Measurements from ENCODE around the gene ABCF2. TPM values are rescaled to one million over a fixed set of nuclear protein-coding genes. Genes with fewer than 3 reads are reported as not detected.

The ABCF2 gene
- total RNA-seq, 4 donors from 2014 or later, result 10.0 to 30.8 (median 27.8) TPM

GRCh38 chr7:151237244-151238189 lies 10.5 kb upstream of the ABCF2 start:
- Histone ChIP-seq H3K4me3 (no peak overlapping the region), H3K36me3 (peaks cover 0 to 27% (median 4%) of the 10 kb centered on the region in 4 donors), H3K27me3 (no peaks in the 10 kb centered on the region), H3K4me1 (peaks cover 8 to 15% (median 14%) of the 10 kb centered on the region in 4 donors), H3K27ac (no peak overlapping the region), H3K9me3 (no peaks in the 10 kb centered on the region)
- no peak for DNase-seq
- TF ChIP-seq POLR2AphosphoS5 (IDR thresholded peaks at IDR 0.05) (no peak), EP300 (IDR thresholded peaks at IDR 0.05; ENCODE audit: low read depth) (no peak), POLR2A (IDR thresholded peaks at IDR 0.05) (no peak), CTCF (IDR thresholded peaks at IDR 0.05) (no peak)
- in situ Hi-C loops (cut with MboI; ENCODE audit: low pct_ligation_motif_present in 1 of 4, low pct_unique_long_range_greater_than_20kb in 1 of 4, low sequenced_read_pairs in 3 of 4), result no loop called here
- 91% methylated on average over 32 of the region's 44 CpGs; no CpG with 5 or more reads in 1 of the 2 donors for WGBS, 2 donors (ENCODE audit: low coverage in 1 of 2)
- intact Hi-C loops (cut with DNase I; ENCODE audit: low total_unique reads), result no loop called here

DNA sequence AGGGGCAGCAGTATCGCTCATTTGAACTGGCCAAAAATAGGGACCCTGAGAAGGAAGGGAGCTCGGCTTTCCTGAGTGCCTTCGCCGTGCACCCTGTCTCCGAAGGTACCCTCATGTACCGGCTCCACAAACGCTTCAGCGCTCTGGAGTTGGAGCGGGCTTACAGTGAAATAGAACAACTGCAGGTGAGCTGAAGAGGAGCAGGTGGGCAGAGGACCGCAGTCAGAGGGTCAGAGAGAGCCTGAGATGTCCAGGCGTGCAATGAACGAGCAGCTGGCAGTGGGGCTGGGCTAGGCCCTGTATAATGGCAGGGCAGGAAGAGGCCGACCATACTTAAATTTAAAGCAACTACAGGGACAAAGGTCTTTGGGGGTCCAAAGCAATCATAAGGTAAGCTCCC lies 9.4 kb upstream of the ABCF2 start:
- intact Hi-C loops (cut with DNase I; ENCODE audit: low total_unique reads), result no loop called here
- H3K9me3 ChIP-seq, result no peaks in the 10 kb centered on the region
- DNase-seq, result no peak
- TF ChIP-seq CTCF (IDR thresholded peaks at IDR 0.05) (no peak), POLR2AphosphoS5 (IDR thresholded peaks at IDR 0.05) (no peak), POLR2A (IDR thresholded peaks at IDR 0.05) (no peak), EP300 (IDR thresholded peaks at IDR 0.05; ENCODE audit: low read depth) (no peak)
- H3K4me3 ChIP-seq, result no peak overlapping the region
- peaks cover 0 to 27% (median 4%) of the 10 kb centered on the region in 4 donors for H3K36me3 ChIP-seq
- H3K27ac ChIP-seq, result no peak overlapping the region
- WGBS, 2 donors (ENCODE audit: low coverage in 1 of 2), result 92 to 94% methylated on average over 11 to 13 of the region's 13 CpGs
- H3K27me3 ChIP-seq, result no peaks in the 10 kb centered on the region
- in situ Hi-C loops (cut with MboI; ENCODE audit: low pct_ligation_motif_present in 1 of 4, low pct_unique_long_range_greater_than_20kb in 1 of 4, low sequenced_read_pairs in 3 of 4), result no loop called here
- H3K4me1 ChIP-seq, result peaks cover 13 to 21% (median 17%) of the 10 kb centered on the region in 4 donors

DNA sequence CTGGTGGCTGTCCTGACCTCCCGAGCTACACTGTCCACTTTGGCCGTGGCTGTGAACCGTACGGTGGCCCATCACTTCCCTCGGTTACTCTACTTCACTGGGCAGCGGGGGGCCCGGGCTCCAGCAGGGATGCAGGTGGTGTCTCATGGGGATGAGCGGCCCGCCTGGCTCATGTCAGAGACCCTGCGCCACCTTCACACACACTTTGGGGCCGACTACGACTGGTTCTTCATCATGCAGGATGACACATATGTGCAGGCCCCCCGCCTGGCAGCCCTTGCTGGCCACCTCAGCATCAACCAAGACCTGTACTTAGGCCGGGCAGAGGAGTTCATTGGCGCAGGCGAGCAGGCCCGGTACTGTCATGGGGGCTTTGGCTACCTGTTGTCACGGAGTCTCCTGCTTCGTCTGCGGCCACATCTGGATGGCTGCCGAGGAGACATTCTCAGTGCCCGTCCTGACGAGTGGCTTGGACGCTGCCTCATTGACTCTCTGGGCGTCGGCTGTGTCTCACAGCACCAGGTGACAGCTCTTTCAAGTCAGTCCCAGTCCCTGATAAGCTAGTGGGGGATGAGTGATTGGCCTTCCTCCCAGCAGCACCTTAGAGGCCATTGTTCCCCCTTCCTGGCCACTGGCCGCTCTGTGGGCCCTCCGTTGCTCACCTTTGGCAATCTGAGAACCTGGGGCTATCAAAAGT lies 8.2 kb upstream of the ABCF2 start:
- no peak overlapping the region for H3K27ac ChIP-seq
- no peak for DNase-seq

More for the DNA sequence above, 8.2 kb upstream of the ABCF2 start:
- H3K27me3 ChIP-seq, result no peaks in the 10 kb centered on the region
- in situ Hi-C loops (cut with MboI; ENCODE audit: low pct_ligation_motif_present in 1 of 4, low pct_unique_long_range_greater_than_20kb in 1 of 4, low sequenced_read_pairs in 3 of 4) (no loop called here), intact Hi-C loops (cut with DNase I; ENCODE audit: low total_unique reads) (no loop called here)
- peaks cover 14 to 24% (median 17%) of the 10 kb centered on the region in 4 donors for H3K4me1 ChIP-seq
- peaks cover 0 to 27% (median 4%) of the 10 kb centered on the region in 4 donors for H3K36me3 ChIP-seq
- TF ChIP-seq POLR2AphosphoS5 (IDR thresholded peaks at IDR 0.05) (no peak), CTCF (IDR thresholded peaks at IDR 0.05) (no peak), POLR2A (IDR thresholded peaks at IDR 0.05) (no peak), EP300 (IDR thresholded peaks at IDR 0.05; ENCODE audit: low read depth) (no peak)
- WGBS, 2 donors (ENCODE audit: low coverage in 1 of 2), result 90 to 93% methylated on average over 2 to 28 of the region's 28 CpGs
- H3K4me3 ChIP-seq, result no peak overlapping the region
- H3K9me3 ChIP-seq, result no peaks in the 10 kb centered on the region
